Endothelial cell of umbilical vein (primary cell): ENCODE results near the gene ASIC4. TPM values are rescaled to one million over a fixed set of nuclear protein-coding genes. Genes with fewer than 3 reads are reported as not detected.

Experiments used
- BruUV-seq: library from RNA; stranded (reverse); fragments of 400-500 nt; replicated peaks from 2 replicates; lab custom pipeline; 2021; lab: Mats Ljungman, UMichigan
- CTCF ChIA-PET: fragments of 300-600, 350-600 bp; sonication (Branson Sonifier 250); formaldehyde crosslinking; loops from one replicate; lab custom pipeline; 2021; ENCODE audit warnings: antibody characterized with exemption, inconsistent platforms; lab: Charles Lee
- POLR2A ChIA-PET: fragments of 300-600, 350-600 bp; sonication (Branson Sonifier 250); formaldehyde crosslinking; loops from one replicate; lab custom pipeline; 2021; ENCODE audit warnings: antibody characterized with exemption, inconsistent platforms; lab: Charles Lee
- DNase-seq: peaks from one replicate; pipeline ENCODE4 v3.0.0-alpha.2; 2011; ENCODE audit warnings: low read depth, low spot score
- FAIRE-seq: peaks from 2 replicates; lab custom pipeline; 2011; peaks lifted over from hg19 to GRCh38; lab: Jason Lieb, UNC
- H2AFZ ChIP-seq: 2 replicates; pipeline ENCODE4 v1.6.0; 2012; ENCODE audit warnings: low read depth, low read length, control low read depth, inconsistent platforms
- H3K27ac ChIP-seq: 2 replicates; pipeline ENCODE4 v1.5.1; 2011; ENCODE audit warnings: low read depth, mild to moderate bottlenecking, control low read depth, low read length, moderate library complexity; ENCODE audit not compliant: insufficient read depth
- H3K27me3 ChIP-seq, 2 experiments: 2 replicates each; pipeline versions ENCODE4 v1.6.0 to v1.6.1; 2011; ENCODE audit warnings: low read length in 2 of 2, mixed read lengths in 1 of 2; ENCODE audit not compliant: control insufficient read depth in 2 of 2, insufficient read depth in 2 of 2
- H3K36me3 ChIP-seq, 2 experiments: 2 replicates in 1 of 2; 3 replicates in 1 of 2; pipeline ENCODE4 v1.5.1; 2011; ENCODE audit warnings: low read length in 2 of 2, mild to moderate bottlenecking in 1 of 2, moderate library complexity in 1 of 2; ENCODE audit not compliant: control insufficient read depth in 2 of 2, insufficient read depth in 2 of 2; ENCODE audit errors: extremely low read depth in 1 of 2
- H3K4me1 ChIP-seq: 3 replicates; pipeline ENCODE4 v1.5.1; 2011; ENCODE audit warnings: mild to moderate bottlenecking, low read length; ENCODE audit not compliant: control insufficient read depth, insufficient read depth; ENCODE audit errors: extremely low read depth
- H3K4me2 ChIP-seq: 2 replicates; pipeline ENCODE4 v1.6.1; 2011; ENCODE audit warnings: low read length, control low read depth, mixed read lengths; ENCODE audit not compliant: insufficient read depth
- H3K4me3 ChIP-seq, 3 experiments: fragments of 200-600 bp in 1 of 3; sonication (generic), shearing (Covaris generic) in 1 of 3; replicated peaks in 1 of 3; 2 replicates each; pipeline ENCODE4 v1.5.1; 2011 to 2016; ENCODE audit warnings: control low read depth in 3 of 3, low read length in 3 of 3, mild to moderate bottlenecking in 2 of 3, inconsistent platforms in 1 of 3, low read depth in 1 of 3, moderate library complexity in 1 of 3; ENCODE audit not compliant: insufficient read depth in 1 of 3
- H3K79me2 ChIP-seq: 2 replicates; pipeline ENCODE4 v1.6.0; 2012; ENCODE audit warnings: low read length, inconsistent platforms; ENCODE audit not compliant: control insufficient read depth, insufficient read depth
- H3K9ac ChIP-seq: replicated peaks from 2 replicates; pipeline ENCODE3; 2011; ENCODE audit warnings: low read length, control low read depth; ENCODE audit not compliant: insufficient read depth; ENCODE audit errors: extremely low read depth
- H3K9me1 ChIP-seq: replicated peaks from 3 replicates; pipeline ENCODE4 v1.6.0; 2011; ENCODE audit warnings: mild to moderate bottlenecking, low read length; ENCODE audit not compliant: control insufficient read depth, insufficient read depth; ENCODE audit errors: extremely low read depth
- H3K9me3 ChIP-seq: replicated peaks from 2 replicates; pipeline ENCODE4 v1.5.1; 2012; ENCODE audit warnings: low read length, inconsistent platforms; ENCODE audit not compliant: control insufficient read depth, insufficient read depth
- H4K20me1 ChIP-seq: replicated peaks from 2 replicates; pipeline ENCODE3; 2011; ENCODE audit warnings: mild to moderate bottlenecking, low read length; ENCODE audit not compliant: control insufficient read depth, insufficient read depth; ENCODE audit errors: extremely low read depth
- EZH2 ChIP-seq: IDR thresholded peaks from 2 replicates; pipeline ENCODE4 v1.6.1; 2012; ENCODE audit warnings: borderline replicate concordance, low read depth, mild to moderate bottlenecking, moderate library complexity, low read length, inconsistent platforms; ENCODE audit not compliant: severe bottlenecking
- FOS ChIP-seq: IDR thresholded peaks from 2 replicates; pipeline ENCODE4 v1.6.1; 2011; ENCODE audit warnings: mild to moderate bottlenecking, low read length, moderate library complexity, borderline replicate concordance; ENCODE audit not compliant: insufficient read depth
- GATA2 ChIP-seq: IDR thresholded peaks from 2 replicates; pipeline ENCODE4 v1.7.0; 2011; ENCODE audit warnings: low read depth, mild to moderate bottlenecking, moderate library complexity, mixed read lengths, low read length; ENCODE audit not compliant: insufficient read length, insufficient read depth
- JUN ChIP-seq: IDR thresholded peaks from 2 replicates; pipeline ENCODE4 v1.6.1; 2011; ENCODE audit warnings: borderline replicate concordance, low read depth; ENCODE audit not compliant: insufficient read length, insufficient read depth
- MYC ChIP-seq: IDR thresholded peaks from one replicate; pipeline ENCODE4 v1.6.1; 2011; ENCODE audit warnings: mild to moderate bottlenecking, low read depth, low read length
- POLR2A ChIP-seq: IDR thresholded peaks from 2 replicates; pipeline ENCODE4 v1.6.1; 2012; ENCODE audit warnings: low read depth, mild to moderate bottlenecking, control low read depth, low read length
- POLR2AphosphoS5 ChIP-seq: IDR thresholded peaks from 2 replicates; pipeline ENCODE4 v1.6.1; 2012; ENCODE audit warnings: low read depth, mild to moderate bottlenecking, control low read depth, low read length, moderate library complexity; ENCODE audit not compliant: insufficient read depth
- dilution Hi-C: fragments of 300-500 bp; cut with MboI; formaldehyde crosslinking; loops from one replicate; pipeline ENCODE4 v1.15.0; 2019; ENCODE audit warnings: low sequenced_read_pairs; ENCODE audit not compliant: extremely low pct_ligation_motif_present
- intact Hi-C: fragments of 100-400 bp; cut with micrococcal nuclease; formaldehyde crosslinking; loops from one replicate; pipeline ENCODE4 v1.10.0; 2022
- polyA plus RNA-seq, 4 experiments: library from polyadenylated mRNA; depleted of rRNA in 3 of 4; stranded (reverse) in 3 of 4; unstranded in 1 of 4; fragments of >200 nt; gene quantifications; 2 replicates each; pipeline versions ENCODE4 v1.2.1 to v1.2.3, GENCODE V29; 2011 to 2012; ENCODE audit warnings: missing spikeins in 1 of 4
- total RNA-seq: library from RNA; stranded (reverse); gene quantifications from 2 replicates; pipeline ENCODE4 v1.2.3, GENCODE V29; 2021
- TF ChIP-seq, protein P1 (sequence below), 2 donors: IDR thresholded peaks; 1 replicate in 1 of 2; 2 replicates in 1 of 2; pipeline ENCODE4 v1.5.1; 2011; ENCODE audit warnings: low read length in 2 of 2, mild to moderate bottlenecking in 2 of 2, moderate library complexity in 2 of 2, control low read depth in 1 of 2, inconsistent platforms in 1 of 2, low read depth in 1 of 2; ENCODE audit not compliant: insufficient read depth in 1 of 2; ENCODE audit errors: extremely low read depth in 1 of 2
- TF ChIP-seq, protein P2 (sequence below): IDR thresholded peaks from 2 replicates; pipeline ENCODE4 v1.6.1; 2011; ENCODE audit not compliant: insufficient read depth, insufficient read length

The ASIC4 gene
- total and polyA plus RNA-seq, 2 donors (not counting 3 experiments of a cell fraction or from before 2014, with no cell fraction given), result not detected

DNA sequence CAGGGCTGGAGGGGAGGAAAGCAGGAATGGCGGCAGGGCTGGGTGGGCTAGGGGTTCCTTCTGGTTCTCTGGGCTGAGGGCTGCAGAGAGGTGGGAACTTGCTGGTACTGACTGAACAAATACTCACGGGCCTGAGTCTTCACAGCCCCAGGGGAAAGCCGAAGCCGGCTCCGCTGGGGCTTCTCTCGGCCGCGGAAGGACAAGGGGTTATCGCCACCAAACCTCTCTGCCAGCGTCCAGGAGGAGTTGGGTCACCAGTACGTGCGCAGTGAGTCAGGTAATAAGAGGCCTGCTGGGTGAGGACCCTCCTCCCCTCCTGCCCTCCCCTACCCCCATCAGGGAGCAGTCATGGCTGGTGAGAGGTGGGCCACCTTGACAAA, 29.1 kb upstream of the ASIC4 start:
- no peaks in the 10 kb centered on the region for H4K20me1 ChIP-seq
- no peaks in the 10 kb centered on the region for H3K9me1 ChIP-seq
- no peaks in the 10 kb centered on the region for H3K9me3 ChIP-seq
- H3K9ac ChIP-seq, result no peak overlapping the region
- TF ChIP-seq FOS (no peak), MYC (no peak), JUN (no peak), GATA2 (no peak), EZH2 (no peak), POLR2AphosphoS5 (no peak), POLR2A (no peak)
- TF ChIP-seq, protein P1, sequence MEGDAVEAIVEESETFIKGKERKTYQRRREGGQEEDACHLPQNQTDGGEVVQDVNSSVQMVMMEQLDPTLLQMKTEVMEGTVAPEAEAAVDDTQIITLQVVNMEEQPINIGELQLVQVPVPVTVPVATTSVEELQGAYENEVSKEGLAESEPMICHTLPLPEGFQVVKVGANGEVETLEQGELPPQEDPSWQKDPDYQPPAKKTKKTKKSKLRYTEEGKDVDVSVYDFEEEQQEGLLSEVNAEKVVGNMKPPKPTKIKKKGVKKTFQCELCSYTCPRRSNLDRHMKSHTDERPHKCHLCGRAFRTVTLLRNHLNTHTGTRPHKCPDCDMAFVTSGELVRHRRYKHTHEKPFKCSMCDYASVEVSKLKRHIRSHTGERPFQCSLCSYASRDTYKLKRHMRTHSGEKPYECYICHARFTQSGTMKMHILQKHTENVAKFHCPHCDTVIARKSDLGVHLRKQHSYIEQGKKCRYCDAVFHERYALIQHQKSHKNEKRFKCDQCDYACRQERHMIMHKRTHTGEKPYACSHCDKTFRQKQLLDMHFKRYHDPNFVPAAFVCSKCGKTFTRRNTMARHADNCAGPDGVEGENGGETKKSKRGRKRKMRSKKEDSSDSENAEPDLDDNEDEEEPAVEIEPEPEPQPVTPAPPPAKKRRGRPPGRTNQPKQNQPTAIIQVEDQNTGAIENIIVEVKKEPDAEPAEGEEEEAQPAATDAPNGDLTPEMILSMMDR (IDR thresholded peaks at IDR 0.05; ENCODE audit: extremely low read depth in 1 of 2, insufficient read depth in 1 of 2, low read depth in 1 of 2, low read length in 2 of 2), result no peak
- TF ChIP-seq, protein P2, sequence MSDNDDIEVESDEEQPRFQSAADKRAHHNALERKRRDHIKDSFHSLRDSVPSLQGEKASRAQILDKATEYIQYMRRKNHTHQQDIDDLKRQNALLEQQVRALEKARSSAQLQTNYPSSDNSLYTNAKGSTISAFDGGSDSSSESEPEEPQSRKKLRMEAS, result no peak
- no TSS peak for BruUV-seq
- POLR2A ChIA-PET, result no interaction called here
- H3K4me2 ChIP-seq, result no peak overlapping the region
- H3K4me3 ChIP-seq, result no peak overlapping the region
- FAIRE-seq (no peak), DNase-seq (no peak)
- H2AFZ ChIP-seq, result no peak overlapping the region
- H3K79me2 ChIP-seq, result no peaks in the 10 kb centered on the region
- no peaks in the 10 kb centered on the region for H3K4me1 ChIP-seq
- dilution Hi-C loops, result no loop called here
- peaks cover 44 to 47% of the 10 kb centered on the region in 2 experiments for H3K27me3 ChIP-seq
- H3K36me3 ChIP-seq, result no peaks in the 10 kb centered on the region
- H3K27ac ChIP-seq, result no peak overlapping the region
- CTCF ChIA-PET, result interaction anchor here (1.0 to 19.9 kb wide), 5 partner anchors 9 to 44 kb away, joined by 3 to 731 read pairs (median 11); partner anchors contain the start of gene GMPPA
- intact Hi-C loops, result no loop called here
